Pancreas (tissue), 10 donors: Measurements from ENCODE around the gene SLC9A4. TPM values are rescaled to one million over a fixed set of nuclear protein-coding genes. Genes with fewer than 3 reads are reported as not detected.

Source experiments
- ATAC-seq, 4 donors: fragments of 200-7000 bp; cut with Tn5 transposase; one replicate each; pipeline versions ENCODE4 v1.8.0 to v1.9.1; 2020; ENCODE audit warnings: mild to moderate bottlenecking in 4 of 4, moderate library complexity in 4 of 4
- DNase-seq, 6 donors: peaks; one replicate each; pipeline ENCODE4 v3.0.0-alpha.2; 2020
- FAIRE-seq: peaks from 2 replicates; lab custom pipeline; 2012; peaks lifted over from hg19 to GRCh38; lab: Jason Lieb, UNC
- H3K27ac ChIP-seq, 4 donors: fragments of 200-600 bp; sonication (generic); 1 replicate in 3 of 4; 2 replicates in 1 of 4; pipeline versions ENCODE4 v1.5.0 to v1.8.0; 2020
- H3K27me3 ChIP-seq, 4 donors: fragments of 200-600 bp; one replicate each; pipeline ENCODE4 v1.8.0; 2021
- H3K36me3 ChIP-seq, 3 donors: fragments of 200-600 bp; sonication (generic) in 1 of 3; one replicate each; pipeline versions ENCODE4 v1.5.0 to v1.8.0; 2020 to 2021
- H3K4me1 ChIP-seq, 3 donors: fragments of 200-600 bp; one replicate each; pipeline ENCODE4 v1.8.0; 2021
- H3K4me3 ChIP-seq, 4 donors: fragments of 200-600 bp; sonication (generic) in 2 of 4; one replicate each; pipeline versions ENCODE4 v1.5.0 to v1.8.0; 2020 to 2021
- H3K9me3 ChIP-seq, 4 donors: fragments of 200-600 bp; one replicate each; pipeline ENCODE4 v1.8.0; 2021
- CTCF ChIP-seq, 4 donors: fragments of 200-600 bp; sonication (generic) in 3 of 4; IDR thresholded peaks; one replicate each; pipeline versions ENCODE4 v1.5.0 to v1.8.0; 2021; ENCODE audit warnings: antibody characterized with exemption in 4 of 4
- WGBS, 2 donors: extraction: QIAGEN DNeasy Blood & Tissue Kit; methylation state at CpG; one replicate each; pipeline ENCODE4 v1.1.7; 2013; 5-methylcytosine and 5-hydroxymethylcytosine counted together
- intact Hi-C, 3 donors: fragments of 100-400 bp; cut with DNase I; formaldehyde crosslinking; loops; one replicate each; pipeline versions ENCODE4 v1.11.1 to v1.14.2; 2022
- polyA plus RNA-seq, 2 donors: library from polyadenylated mRNA; stranded (reverse); fragments of 200-250 nt; gene quantifications; one replicate each; pipeline ENCODE4 v1.2.3, GENCODE V29; 2013
- total RNA-seq, 6 donors: library from RNA; stranded (reverse); fragmentation: NEBNext Ultra II Directional in 4 of 6; extraction: Animal tissue kit (Norgen Biotek cat#: 25700) in 4 of 6; gene quantifications; one replicate each; pipeline versions ENCODE4 v1.2.1 to v1.2.4, GENCODE V29; 2021 to 2023
- donor health status: healthy with polysubstance abuse.
- donor health status: DM: no; HTN: no; CAD: no; lungs with moderate emphysema.
- donor health status: DM: no; HTN: no; CAD: no.
- donor health status: control.
- donor health status: control.
- donor health status: Bipolar disorder and iron deficiency.
- donor health status: DM: yes; HTN: yes; CAD: no.
- donor health status: DM: no; HTN: no; CAD: no.
- donor health status: DM: no; HTN: no; CAD: no.
- donor health status: DM: yes; HTN: yes; CAD: no.

Gene SLC9A4
- total and polyA plus RNA-seq, 8 donors, result 0.03 to 0.41 (median 0.09) TPM; not detected in 5

GRCh38 chr2:102514061-102514785, 41.2 kb downstream of the SLC9A4 start:
- no peaks in the 10 kb centered on the region for H3K4me1 ChIP-seq
- 72 to 86% methylated on average over 7 of the region's 7 CpGs for WGBS, 2 donors
- DNase-seq (no peak), FAIRE-seq (no peak), ATAC-seq (peak in 2 of 4 donors; percentile 43 to 63)
- intact Hi-C loops, result no loop called here
- no peaks in the 10 kb centered on the region for H3K9me3 ChIP-seq
- H3K27me3 ChIP-seq, result no peaks in the 10 kb centered on the region
- H3K4me3 ChIP-seq, result no peak overlapping the region
- no peak overlapping the region for H3K27ac ChIP-seq
- no peaks in the 10 kb centered on the region for H3K36me3 ChIP-seq
- TF ChIP-seq CTCF (IDR thresholded peaks at IDR 0.05), result no peak

GRCh38 chr2:102515851-102516250, 42.8 kb downstream of the SLC9A4 start:
- WGBS, 2 donors, result 54 to 59% methylated on average over 5 of the region's 5 CpGs
- no peak for DNase-seq
- FAIRE-seq, result no peak
- intact Hi-C loops, result no loop called here
- no peak for ATAC-seq
- no peaks in the 10 kb centered on the region for H3K9me3 ChIP-seq
- peaks cover 0 to 5% (median 0%) of the 10 kb centered on the region in 3 donors for H3K4me1 ChIP-seq
- no peak overlapping the region for H3K4me3 ChIP-seq
- no peaks in the 10 kb centered on the region for H3K36me3 ChIP-seq
- H3K27ac ChIP-seq, result no peak overlapping the region
- H3K27me3 ChIP-seq, result no peaks in the 10 kb centered on the region
- TF ChIP-seq CTCF (IDR thresholded peaks at IDR 0.05), result no peak

GRCh38 chr2:102518170-102518569, 45.1 kb downstream of the SLC9A4 start:
- Histone ChIP-seq H3K27me3 (no peaks in the 10 kb centered on the region), H3K27ac (no peak overlapping the region), H3K4me3 (no peak overlapping the region), H3K4me1 (peaks cover 0 to 6% (median 0%) of the 10 kb centered on the region in 3 donors), H3K36me3 (no peaks in the 10 kb centered on the region), H3K9me3 (no peaks in the 10 kb centered on the region)
- 41 to 60% methylated on average over 3 of the region's 3 CpGs for whole genome bisulfite sequencing, 2 donors
- no peak for TF ChIP-seq CTCF (IDR thresholded peaks at IDR 0.05)
- FAIRE-seq, result no peak
- intact Hi-C loops, result no loop called here
- no peak for DNase-seq
- ATAC-seq, result no peak

GRCh38 chr2:102520009-102520408, 47.0 kb downstream of the SLC9A4 start:
- Histone ChIP-seq H3K4me3 (no peak overlapping the region), H3K36me3 (no peaks in the 10 kb centered on the region), H3K4me1 (peaks cover 0 to 6% (median 0%) of the 10 kb centered on the region in 3 donors), H3K27ac (no peak overlapping the region), H3K9me3 (no peaks in the 10 kb centered on the region), H3K27me3 (no peaks in the 10 kb centered on the region)
- TF ChIP-seq CTCF (IDR thresholded peaks at IDR 0.05), result peak; percentile 5 to 30 (median 22)
- intact Hi-C loops, result no loop called here
- ATAC-seq (peak in 3 of 4 donors; percentile 56 to 78 (median 75)), FAIRE-seq (no peak), DNase-seq (no peak)
- WGBS, 2 donors, result 22 to 25% methylated on average over 2 of the region's 2 CpGs

GRCh38 chr2:102520801-102521200, 47.8 kb downstream of the SLC9A4 start:
- DNase-seq, result no peak
- no peak overlapping the region for H3K4me3 ChIP-seq
- peak in 2 of 4 donors; percentile 66 for ATAC-seq
- intact Hi-C loops, result no loop called here
- 19 to 22% methylated on average over 1 of the region's 1 CpG for WGBS, 2 donors
- no peaks in the 10 kb centered on the region for H3K9me3 ChIP-seq
- no peaks in the 10 kb centered on the region for H3K36me3 ChIP-seq
- peaks cover 0 to 6% (median 0%) of the 10 kb centered on the region in 3 donors for H3K4me1 ChIP-seq
- no peak for TF ChIP-seq CTCF (IDR thresholded peaks at IDR 0.05)
- H3K27ac ChIP-seq, result no peak overlapping the region
- H3K27me3 ChIP-seq, result no peaks in the 10 kb centered on the region
- no peak for FAIRE-seq
